NCI-H2196 (cell line): ENCODE results near the gene C17orf113.

Experiments used
- DNase-seq: peaks from one replicate; lab custom pipeline; 2025; ENCODE audit not compliant: unreplicated experiment; lab: John Stamatoyannopoulos, UW

The C17orf113 gene

DNA sequence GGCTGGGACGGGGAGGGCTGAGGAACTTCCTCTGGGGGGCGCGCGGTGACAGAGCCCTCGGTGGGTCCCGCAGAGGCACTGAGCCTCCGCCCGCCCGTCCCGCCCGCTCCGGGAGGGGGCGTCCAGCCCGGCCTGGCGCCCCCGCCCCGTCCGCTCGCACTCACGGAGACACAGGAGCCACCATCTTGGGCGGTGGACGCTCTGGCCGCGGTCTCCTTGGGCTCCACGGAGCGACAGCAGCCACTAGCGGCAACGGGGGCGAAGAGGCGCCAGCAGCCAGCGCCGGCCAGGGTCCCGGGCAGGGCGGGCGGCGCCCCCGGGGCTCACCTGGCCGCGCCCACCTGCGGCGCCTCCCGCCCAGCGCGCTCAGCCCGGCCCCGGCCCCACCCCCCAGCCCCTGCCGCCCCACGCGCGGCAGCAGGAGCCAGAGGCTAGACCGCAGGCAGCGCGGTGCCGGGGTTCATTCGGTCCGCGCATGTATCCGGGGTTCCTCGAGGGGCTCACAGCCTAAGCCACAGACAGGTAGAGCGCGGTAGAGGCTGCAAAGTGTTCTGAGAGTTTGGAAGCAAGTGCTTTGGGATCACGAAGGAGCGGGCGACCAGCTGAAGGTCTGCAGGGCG is at the start of gene C17orf113:
TSS of gene C17orf113 (minus strand) at position 209 of the 620 bp plus-strand sequence. CDS start 7,225 bp downstream, outside the sequence.
- peak; percentile 10 for DNase-seq

DNA sequence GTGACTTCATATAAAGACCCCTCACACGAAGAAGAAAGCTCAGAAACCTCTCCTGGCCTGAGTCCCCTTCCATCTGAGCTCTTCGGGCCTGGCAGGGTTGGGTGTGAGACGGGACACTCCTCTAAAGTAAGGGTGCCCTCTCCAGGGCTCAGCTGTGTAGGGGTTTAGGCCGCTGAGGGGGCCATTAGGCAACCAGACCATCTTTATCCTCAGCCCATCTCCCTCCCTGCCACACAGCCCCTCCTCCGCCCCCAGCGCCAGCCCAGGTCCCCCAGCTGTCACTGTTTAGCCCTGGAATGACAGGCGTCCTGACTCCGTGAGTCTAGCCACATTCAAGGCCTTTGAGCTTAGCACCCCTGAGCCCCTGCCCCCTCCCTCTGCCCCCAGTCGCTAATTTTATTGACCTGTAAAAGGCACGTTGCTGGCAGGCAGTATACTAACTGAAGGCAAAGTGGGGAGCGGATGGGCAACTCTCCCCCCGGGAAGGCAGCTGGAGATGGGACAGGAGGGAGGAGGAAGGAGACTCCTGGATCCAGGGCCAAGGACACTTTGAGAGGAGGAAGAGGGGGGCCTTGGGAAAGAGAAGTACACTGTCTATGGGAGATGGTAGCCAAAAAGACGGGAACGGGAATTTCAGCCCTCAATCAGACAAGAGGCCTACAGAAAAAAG is 48.5 kb upstream of the C17orf113 start:
- DNase-seq, result no peak

DNA sequence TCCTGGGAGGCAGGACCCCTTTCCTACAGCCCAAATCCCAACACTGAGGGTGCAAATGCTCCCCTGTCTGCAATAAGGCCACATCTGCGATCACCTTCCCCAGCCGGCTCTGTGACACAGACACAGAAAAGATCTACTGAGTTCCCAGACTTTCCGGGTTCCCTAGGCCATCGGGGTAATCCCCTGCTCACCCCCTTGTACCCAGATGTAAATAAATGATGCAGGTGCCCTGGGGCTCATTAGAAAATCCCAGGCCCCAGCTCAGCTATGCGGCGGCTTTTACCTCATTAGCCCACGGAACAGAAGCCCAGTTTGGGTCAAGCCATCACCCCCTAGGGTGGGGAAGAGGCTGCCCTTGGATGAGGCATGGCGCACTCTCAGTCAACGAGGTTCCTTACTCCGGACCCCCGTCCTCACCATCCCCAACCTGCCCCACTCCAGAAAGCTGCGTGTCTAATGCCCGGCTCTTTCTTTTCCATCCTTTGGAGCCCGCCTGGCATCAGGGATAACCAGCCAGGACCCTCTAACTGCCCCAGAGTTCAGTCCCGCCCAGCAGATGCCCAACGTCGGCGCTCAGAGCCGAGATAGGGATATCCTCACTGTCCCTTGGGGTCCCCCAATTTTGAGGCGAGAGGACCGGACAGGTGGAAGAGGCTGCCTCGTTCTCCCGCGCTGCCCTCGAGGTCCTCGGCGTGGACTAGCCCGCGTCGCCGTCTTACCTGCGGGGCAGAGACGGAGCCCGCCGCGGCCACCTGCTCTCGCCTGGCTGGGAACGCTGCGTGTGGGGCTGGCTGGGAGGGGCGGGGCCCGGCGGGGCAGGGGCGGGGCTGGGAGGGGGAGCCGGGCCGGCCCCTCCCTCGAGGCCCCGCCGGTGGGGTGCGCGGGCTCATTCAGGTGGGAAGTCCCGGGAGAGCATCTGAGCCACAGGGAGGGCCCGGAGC is 47.6 kb upstream of the C17orf113 start, which contains the start of gene ZNF385C:
TSS of gene ZNF385C (minus strand) at position 783 of the 941 bp plus-strand sequence. CDS start 35,417 bp downstream, outside the sequence.
- no peak for DNase-seq

DNA sequence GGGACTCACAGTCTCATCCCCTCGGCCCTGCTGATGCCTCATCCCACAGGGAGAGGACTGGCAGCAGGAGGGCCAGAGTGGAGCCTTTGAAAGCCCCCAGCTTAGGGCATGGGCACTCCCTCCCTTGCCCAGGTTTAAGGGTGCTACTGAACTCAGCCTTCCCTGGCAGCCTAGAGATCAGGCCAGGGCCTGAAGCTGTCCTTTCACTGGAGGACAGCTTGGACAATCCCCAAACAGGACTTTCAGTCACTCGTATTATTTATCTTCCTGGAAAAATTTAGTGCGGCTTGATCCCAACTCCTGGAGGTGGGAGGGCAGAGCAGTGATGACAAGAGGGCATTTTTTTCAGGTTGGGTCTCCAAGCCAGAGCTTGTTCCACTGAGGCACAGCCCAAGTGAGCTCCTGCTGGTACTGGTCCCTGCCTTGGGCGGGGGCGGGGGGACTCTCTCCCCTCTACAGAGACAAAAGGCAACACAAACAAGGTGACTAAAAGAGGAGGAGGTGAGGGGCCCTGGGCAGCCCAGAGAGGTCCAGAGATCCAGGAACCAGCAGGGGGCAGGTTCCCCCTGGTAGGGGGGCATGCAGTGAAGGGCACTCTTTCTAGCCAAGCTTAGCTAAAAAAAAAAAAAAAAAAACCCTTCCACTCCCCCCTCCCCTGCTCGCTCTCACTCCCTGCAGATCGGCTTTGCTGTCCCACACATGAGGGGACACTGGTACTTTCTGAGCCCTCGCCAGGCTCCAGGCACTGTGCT is 46.1 kb upstream of the C17orf113 start:
- no peak for DNase-seq

DNA sequence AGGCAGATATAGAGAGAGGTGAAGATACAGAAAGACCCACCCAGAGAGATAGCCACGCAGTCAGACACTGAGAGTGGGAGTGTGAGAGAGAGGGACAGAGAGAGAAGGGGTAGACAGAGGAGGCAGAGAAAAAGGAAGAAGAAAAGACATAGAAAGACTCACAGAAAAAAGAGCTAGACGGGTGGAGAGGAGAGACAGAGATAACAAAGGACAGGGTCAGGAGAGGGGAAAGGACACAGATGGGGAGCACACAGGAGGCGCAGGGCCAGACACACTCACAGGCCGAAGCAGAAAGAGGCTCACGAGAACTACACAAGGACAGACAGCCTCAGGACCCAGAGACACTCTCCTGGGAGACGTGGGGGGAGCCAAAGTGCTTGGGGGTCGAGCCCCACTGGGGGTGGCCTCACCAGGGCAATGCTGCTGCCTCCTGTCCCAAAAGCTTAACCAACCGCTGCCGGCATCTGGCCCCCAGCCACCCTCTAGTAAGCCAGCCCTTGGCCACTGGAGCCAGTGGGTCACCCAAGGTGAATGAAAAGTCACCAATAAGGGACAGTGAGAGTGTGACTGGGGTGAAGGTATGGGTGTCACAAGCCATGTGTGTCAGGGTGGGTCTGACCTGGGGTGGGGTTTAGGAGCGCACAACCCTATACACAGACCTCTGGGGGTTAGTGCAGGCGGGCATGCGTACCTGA is 44.1 kb upstream of the C17orf113 start:
- no peak for DNase-seq

DNA sequence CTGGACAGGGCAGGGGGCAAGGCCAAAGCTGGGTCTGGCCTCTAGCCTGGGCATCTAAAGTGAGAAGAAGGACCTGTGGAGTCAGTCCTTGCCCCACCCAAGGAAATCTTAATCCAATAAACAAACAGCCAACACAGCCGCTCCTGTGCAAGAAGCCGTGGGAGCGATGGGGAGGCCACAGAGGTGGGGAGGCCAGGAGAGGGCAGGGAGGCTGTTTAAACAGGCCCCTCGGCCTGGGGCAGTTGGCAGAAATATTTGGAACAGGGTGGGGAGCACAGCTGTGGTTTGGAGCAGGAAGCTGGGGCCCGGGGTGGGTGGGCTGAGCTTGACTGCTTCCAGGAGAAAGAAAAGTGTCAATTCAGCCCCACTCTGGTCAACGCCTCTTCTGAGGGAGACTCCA is 42.5 kb upstream of the C17orf113 start:
- no peak for DNase-seq

DNA sequence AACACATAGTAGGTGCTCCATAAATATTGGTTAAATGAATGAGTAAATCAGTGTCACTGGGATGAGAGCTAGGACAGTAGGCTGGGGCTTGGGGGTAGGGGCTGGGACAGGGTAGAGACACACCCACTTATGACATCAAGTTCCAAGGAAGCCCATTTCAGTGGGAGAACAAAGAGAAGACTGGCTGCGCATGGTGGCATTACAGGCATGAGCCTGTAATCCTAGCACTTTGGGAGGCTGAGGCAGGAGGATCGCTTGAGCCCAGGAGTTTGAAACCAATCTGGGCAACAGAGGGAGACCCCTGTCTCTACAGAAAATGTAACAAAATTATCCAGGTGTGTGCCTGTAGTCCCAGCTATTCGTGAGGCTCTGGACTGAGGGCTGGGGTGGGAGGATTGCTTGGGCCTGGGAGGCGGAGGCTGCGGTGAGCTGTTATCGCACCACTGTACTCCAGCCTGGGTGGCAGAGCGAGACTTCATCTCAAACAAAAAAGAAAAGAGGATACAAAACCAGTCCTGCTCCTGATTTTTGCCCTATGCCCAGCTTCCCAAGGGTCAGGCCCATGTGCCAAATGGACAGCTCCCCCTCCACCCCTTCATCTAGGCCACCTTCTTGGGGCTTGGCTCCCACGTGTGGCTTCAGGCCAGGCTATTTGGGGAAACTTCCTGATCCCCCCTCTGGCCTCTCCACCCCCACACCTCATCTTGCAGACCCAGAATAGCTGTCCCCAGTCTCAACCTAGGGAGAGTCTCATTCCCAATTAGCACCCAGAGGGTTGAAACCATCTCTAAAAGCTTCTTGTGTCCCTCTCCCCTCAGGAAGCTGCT is 40.8 kb upstream of the C17orf113 start:
- no peak for DNase-seq

DNA sequence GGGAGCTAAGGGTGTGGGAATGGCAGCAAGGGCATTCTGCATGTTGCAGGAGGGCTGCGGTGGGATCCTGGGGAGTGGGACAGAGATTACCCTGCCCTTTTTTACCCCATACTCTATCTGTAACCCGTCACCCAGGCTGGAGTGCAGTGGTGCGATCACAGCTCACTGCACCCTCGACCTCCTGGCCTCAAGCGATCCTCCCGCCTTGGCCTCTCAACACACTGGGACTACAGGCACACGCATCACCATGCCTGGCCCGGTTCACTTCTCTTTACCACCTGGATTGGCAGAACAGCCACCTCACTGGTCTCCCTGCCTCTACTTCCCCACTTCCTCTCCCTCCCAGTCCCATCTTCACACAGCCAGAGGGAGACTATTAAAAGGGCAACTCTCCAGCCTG is 38.3 kb upstream of the C17orf113 start:
- no peak for DNase-seq

DNA sequence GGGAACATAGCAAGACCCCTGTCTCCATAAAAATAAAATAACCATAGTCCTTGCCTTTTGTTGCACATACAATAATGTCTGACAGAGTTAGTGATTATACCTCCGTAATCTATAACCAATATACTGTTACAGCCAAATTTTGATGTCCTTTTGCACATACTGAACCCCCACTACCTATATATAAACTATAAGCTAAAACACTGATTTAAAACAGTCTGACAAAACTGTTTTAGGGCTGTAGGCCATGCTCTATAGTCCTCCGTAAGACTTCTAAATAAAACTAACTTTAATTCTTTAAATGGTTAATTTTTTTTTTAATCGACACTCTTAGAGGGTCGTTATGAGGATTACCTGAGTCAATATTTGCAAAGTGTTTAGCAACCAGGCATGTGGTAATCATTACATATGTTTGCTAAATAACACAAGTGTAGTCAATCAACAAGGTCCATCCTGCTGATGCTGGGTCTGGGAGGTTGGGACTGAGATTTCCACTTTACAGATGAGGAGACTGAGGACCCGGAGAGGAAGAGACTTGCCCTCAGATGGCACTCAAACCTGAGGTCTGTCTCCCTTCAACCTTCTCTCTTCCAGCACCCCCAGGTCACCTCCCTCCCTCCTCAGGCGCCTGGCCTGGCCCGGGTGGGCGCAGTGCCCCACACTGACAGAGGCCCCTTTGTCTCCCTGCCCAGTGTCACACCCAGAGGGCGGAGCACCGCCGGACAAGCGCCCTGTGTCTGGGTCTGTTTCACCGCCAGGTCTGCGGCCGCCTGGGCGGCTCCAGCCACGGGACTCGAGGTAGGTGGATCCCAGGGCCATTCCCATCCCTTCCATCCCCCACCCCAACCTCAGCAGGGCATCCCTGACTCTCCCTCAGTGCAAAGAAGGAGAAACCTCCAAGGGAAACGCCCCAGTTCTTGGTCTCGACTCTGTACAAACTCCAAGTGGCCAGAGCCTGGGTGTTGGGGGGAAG is 37.6 kb upstream of the C17orf113 start:
- DNase-seq, result no peak

DNA sequence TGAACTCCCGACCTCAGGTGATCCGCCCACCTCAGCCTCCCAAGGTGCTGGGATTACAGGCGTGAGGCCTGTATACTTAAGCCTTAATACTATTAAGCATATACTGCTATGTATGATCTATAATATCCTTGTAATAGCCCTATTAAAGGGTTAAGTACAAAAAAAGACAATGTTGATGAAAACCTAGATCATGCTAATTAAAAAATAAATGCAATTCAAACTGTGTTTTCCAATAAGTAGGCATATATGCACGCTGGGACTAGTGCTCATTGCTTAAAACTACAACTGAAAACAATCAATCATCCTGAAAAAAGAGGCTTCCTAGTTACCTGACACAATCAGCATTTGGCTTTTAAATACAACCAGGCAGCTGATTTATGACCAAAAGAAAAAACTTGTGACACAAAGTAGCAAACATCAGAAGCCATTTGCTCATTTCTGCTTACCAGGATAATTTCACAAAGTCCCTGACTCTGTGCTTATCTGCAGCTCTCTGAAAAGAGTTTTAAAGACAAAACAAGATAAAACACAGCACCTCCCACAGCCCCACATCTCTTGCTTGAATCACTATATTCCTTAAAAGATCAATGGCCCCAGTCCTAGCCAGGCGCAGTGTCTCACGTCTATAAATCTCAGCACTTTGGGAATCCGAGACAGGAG is 36.8 kb upstream of the C17orf113 start:
- no peak for DNase-seq

DNA sequence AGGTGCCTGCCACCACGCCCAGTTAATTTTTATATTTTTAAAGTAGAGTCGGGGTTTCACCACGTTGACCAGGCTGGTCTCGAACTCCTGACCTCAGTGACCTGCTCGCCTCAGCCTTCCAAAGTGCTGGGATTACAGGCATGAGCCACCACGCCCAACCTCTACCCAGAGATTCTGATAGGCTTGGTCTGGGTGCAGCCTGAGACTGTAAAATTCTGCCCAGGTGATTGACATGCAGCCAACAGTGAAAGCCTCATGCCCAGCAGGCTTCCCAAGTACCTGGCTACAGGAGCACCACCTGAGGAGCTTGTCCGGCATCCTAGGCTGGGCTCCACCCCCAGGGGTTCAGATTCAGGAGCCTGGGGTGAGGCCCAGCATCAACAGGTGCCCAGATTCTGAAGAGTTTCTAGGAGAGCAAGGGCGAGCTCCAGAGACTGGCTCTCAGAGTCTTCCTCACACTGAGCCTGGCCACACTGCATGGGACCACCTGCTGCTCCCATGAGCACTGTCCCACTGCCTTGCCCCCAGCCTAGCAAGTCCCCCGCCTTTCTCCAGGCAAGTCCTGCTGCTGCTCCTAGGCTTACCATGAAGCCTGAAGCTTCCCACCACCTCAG is 31.2 kb upstream of the C17orf113 start:
- no peak for DNase-seq

DNA sequence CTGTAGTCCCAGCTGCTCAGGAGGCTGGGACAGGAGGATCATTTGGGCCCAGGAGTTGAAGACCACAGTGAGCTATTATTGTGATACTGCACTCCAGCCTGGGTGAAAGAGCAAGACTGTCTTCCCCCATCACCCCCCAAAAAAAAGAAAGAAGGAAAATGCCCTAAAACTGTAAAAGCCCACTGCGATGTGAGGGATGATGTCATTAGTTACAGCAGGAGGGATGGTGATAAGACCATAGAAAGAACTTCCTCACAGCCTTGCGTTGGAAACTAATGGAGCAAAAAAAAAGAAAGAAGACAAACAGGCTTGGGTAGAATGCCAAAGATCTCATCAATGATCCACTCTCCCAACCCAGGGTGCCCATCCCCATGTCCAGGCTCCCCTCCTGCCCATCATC is 29.1 kb upstream of the C17orf113 start:
- no peak for DNase-seq

DNA sequence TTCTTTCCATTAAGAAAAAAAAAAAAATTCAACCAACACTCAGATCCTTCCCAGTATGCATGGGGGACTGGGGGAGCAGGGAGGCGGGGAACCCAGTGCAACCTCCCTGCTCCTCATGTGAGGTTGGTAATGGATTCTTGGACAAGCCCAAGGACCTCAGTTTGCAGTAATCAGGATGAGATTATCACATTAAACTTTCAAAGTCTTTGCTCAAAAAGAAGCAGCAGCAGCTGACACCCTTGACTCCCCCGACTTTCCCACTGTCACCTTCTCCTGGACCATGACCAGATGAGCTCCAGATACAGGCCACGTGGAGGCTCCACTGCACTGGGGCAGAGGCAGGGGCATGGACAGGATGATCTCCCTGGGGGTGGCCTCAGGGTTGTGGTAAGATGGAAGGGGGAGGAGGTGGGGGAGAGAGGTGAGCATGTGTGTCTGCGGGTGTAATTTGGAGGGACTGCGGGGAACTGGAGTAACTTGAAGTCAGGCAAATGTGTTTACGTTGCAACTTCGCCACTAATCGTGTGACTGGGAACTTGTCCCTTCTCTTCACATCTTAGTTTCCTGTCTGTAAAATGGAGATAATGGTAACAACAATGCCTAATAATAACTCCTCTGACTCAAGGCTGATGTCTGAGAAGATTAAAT is 28.1 kb upstream of the C17orf113 start:
- DNase-seq, result no peak

DNA sequence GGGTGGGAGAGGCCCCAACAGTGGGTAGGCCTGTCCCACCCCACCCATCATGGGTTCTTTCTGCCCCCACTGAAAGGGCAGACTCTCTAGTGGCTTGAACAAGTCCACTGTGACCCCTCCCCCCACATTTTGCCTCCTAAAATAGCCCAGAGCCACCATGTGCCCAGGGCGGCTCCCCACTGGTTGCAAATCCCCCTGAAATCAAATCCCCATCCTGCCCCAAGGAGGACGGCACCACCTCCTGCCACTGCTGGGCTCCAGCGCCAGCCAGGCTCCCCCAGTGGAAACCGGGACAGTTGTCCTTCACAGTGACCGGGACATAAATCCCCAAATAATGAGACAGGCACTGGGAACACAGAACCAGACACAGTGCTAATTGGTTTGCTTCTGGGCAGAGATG is 27.4 kb upstream of the C17orf113 start:
- no peak for DNase-seq

DNA sequence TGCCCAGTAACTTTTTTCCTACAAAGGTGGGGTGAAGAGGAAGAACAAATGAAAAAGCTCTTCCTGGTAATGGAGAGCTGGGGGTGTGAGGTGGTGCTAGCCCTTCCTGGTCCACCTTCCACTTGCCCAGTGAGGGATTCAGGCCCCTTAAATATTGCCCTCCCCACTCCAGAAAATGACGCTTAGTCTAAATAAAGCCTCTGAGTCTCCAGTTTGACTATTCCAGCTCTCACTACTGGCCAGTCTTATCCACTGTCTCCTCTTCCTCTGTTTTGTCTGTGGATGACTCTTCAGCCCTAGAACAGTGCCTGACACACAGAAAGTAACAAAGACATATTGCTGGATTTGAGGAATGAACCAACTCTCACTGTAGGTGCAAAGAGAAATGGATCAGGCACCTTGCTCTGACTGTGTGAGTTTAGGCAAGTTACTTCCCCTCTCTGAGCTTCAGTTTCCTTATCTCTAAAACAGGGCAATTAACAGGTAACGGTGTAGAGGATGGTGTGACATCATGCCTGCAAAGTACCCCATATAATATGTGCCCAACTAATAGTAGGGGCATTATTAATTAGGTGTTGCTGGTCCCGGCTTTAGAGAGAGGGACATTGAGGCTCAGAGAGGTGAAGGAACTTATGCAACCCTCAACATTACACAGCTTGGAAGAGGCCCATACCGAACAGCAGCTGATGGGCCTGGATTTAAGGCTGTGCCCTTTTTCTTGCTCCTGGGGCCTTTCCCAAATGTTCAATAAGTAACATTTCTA is 26.6 kb upstream of the C17orf113 start:
- no peak for DNase-seq

DNA sequence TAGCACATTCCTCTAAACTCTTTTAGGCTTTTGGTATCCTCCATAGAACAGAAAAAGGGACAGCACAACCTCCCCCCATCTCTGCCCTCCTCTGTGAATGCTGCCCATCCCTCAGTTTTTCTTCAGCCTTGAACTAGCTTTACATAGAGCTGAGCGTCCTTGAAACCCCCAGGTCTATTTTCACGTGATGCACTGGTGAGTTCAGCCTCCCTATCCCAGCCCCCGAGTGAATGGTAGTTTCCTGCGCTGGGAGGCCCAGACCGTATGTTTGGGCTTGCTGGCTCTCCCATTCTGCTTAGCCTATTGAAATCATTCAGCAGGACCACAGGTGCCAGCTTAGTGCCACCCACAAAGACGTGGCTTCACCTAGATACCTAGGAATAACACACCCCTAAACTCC is 25.4 kb upstream of the C17orf113 start:
- DNase-seq, result no peak
